Coronary artery (tissue), 2 donors: ENCODE measurements around the gene ENTHD1.

ENCODE experiments used
- DNase-seq: peaks from one replicate; pipeline ENCODE4 v3.0.0-alpha.2; 2017; ENCODE audit warnings: low spot score
- H3K27ac ChIP-seq, 2 donors: fragments of 200-600 bp; sonication (generic); one replicate each; pipeline ENCODE4 v1.5.1; 2016 to 2019
- H3K4me3 ChIP-seq: fragments of 200-600 bp; sonication (generic); 2 replicates; pipeline ENCODE4 v1.5.1; 2016; ENCODE audit warnings: mild to moderate bottlenecking, moderate library complexity
- TF ChIP-seq, protein P1 (sequence below): fragments of 200-600 bp; sonication (generic); IDR thresholded peaks from one replicate; pipeline ENCODE4 v1.5.1; 2019; ENCODE audit warnings: antibody characterized with exemption

ENTHD1 gene

DNA sequence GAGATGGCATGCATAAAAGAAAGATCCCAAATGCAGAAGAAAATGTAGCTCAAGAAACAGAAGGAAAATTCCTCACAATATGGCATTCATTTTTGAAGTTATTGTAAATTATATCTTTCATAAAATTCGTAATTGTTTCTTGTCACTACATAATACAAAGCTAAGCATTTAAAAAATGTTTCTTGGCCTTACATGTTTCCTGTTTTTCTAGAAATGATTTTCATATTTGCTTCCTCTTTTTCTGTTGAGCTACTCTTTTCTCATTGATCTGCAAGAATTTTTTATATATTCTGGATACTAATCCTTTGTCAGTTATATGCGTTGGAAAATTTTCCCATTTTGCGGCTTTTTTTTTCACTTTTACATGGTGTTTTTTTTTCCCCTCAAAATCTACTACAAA, 48.0 kb downstream of the ENTHD1 start:
- no peak for DNase-seq
- TF ChIP-seq, protein P1, sequence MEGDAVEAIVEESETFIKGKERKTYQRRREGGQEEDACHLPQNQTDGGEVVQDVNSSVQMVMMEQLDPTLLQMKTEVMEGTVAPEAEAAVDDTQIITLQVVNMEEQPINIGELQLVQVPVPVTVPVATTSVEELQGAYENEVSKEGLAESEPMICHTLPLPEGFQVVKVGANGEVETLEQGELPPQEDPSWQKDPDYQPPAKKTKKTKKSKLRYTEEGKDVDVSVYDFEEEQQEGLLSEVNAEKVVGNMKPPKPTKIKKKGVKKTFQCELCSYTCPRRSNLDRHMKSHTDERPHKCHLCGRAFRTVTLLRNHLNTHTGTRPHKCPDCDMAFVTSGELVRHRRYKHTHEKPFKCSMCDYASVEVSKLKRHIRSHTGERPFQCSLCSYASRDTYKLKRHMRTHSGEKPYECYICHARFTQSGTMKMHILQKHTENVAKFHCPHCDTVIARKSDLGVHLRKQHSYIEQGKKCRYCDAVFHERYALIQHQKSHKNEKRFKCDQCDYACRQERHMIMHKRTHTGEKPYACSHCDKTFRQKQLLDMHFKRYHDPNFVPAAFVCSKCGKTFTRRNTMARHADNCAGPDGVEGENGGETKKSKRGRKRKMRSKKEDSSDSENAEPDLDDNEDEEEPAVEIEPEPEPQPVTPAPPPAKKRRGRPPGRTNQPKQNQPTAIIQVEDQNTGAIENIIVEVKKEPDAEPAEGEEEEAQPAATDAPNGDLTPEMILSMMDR, result no peak
- no peak overlapping the region for H3K4me3 ChIP-seq
- H3K27ac ChIP-seq, result no peak overlapping the region

DNA sequence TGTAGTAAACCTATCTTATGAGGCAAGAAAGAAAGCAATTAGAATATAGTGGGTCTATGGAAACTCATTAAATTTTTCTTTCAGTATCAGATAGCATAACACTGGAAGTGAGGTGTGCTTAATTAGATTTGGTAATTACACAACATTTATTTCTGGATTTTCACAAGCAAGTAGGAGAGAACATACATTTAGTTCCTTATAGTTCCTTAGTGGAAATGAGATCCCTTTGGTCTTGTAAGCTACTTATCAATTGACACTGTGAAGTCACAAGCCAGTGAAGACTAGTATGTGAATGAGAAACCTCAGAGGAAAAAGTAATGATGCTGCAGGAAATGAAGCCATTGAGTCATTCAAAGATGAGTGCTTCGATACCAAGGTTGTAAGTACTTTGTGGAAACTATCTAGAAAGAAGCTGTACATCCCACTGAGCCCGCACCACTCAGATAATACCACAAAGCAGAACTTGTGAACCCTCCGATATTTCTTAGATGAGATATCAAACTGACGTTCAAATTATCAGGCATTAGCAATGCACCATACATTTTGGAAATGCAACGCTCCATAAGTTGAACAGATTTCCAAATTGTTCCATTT, 53.5 kb downstream of the ENTHD1 start:
- Histone ChIP-seq H3K27ac (no peak overlapping the region), H3K4me3 (no peak overlapping the region)
- no peak for DNase-seq
- TF ChIP-seq, protein P1, result no peak

DNA sequence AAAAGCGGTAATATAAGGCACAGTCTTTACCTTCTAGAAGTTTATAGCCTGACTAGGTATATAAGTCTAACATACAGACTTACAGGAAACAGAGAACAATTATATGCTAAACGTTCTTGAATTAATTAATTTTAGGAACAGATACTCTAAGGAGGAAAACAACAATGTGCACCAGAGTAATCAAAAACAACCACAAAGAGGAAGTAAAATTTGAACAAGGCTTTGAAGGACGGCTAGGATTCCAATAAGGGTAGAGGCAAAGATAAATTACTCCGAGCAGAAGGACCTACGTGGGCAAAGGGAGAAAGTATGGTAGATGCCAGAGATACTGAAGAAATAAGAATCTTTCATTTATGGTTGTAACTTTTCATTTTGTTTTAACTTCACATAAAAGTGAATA, 54.4 kb downstream of the ENTHD1 start:
- DNase-seq, result no peak
- Histone ChIP-seq H3K27ac (no peak overlapping the region), H3K4me3 (no peak overlapping the region)
- TF ChIP-seq, protein P1, result no peak

DNA sequence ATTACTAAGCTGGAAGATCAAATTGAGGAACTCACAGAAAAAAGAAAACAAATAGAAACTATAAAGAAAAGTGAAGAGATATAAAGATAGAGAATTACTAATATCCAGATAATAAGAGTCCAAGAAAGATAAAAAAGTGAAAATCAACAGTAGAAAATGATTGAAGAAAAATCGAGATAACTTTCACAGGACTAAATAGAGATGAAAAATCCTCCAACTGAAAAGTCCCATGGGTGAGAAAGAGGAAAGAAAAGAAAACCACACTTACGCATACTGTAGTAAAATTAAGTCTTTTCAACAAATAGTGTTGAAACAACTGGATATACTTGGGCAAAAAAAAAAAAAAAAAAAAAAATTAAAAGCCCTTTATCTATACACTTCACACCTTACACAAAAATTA, 60.0 kb downstream of the ENTHD1 start:
- TF ChIP-seq, protein P1, result no peak
- Histone ChIP-seq H3K27ac (no peak overlapping the region), H3K4me3 (no peak overlapping the region)
- DNase-seq, result no peak

DNA sequence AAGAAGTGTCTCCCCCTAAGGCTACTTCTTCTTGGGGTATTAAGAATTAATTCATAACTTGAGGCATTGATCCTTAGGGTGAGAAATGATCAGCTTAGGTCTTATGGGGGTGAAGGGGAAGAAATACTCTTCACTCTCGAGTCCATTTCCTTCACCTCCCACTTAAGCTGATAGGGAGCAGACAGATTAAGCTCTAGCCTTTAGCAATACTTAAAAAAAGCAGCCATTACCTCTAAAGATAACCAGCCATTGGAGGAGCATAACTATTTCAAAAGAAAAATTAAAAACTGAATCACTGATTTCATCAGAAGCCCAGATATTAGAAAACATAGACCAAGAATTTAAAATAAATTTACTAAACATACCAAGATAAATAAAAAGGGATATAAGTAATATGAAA, 60.5 kb downstream of the ENTHD1 start:
- TF ChIP-seq, protein P1, result no peak

DNA sequence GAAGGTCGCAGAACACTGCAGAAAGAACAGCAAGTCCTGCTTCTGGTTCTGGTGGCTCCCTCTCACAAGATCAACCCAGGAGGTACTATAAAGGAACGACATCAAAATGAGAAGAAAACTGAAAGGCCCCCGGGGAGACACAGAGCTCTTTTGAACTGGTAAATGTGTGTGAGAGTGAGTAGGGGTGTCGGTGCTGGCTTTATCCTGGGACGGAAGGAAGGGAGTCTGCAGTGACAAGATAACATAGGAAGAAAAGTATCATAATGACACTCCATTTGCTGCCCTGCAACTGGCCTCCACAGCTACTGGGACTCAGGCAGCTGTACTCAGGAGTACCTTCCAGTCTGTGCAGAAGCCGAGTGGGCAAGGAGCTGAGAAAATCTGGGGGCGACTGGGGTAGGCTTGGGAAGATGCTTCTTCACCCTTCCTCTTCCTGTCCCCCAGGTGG, 60.9 kb downstream of the ENTHD1 start:
- DNase-seq, result no peak
- Histone ChIP-seq H3K27ac (no peak overlapping the region), H3K4me3 (no peak overlapping the region)
- TF ChIP-seq, protein P1, result no peak

More for the DNA sequence above, 60.5 kb downstream of the ENTHD1 start:
- no peak for DNase-seq
- H3K4me3 ChIP-seq, result no peak overlapping the region
- H3K27ac ChIP-seq, result no peak overlapping the region

DNA sequence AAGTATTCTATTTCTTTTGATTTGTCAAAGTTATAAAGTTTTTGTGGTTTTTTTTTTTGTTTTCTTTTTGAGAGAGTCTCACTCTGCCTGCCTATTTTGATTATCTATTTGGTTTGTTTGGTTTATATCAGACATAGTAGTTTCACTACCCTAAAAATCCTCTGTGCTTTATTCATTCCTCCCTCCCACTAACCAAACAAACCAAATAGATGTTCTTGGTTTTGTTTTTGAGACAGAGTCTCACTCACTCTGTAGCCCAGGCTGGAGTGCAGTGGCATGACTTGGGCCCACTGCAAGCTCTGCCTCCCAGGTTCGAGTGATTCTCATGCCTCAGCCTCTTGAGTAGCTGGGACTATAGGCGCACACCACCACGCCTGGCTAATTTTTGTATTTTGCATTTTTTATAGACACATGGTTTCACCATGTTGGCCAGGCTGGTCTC, 67.9 kb downstream of the ENTHD1 start:
- no peak for DNase-seq
- H3K4me3 ChIP-seq, result no peak overlapping the region
- TF ChIP-seq, protein P1, result no peak
- H3K27ac ChIP-seq, result no peak overlapping the region
